Measurements from ENCODE around the gene TENM4.

Gene TENM4

DNA sequence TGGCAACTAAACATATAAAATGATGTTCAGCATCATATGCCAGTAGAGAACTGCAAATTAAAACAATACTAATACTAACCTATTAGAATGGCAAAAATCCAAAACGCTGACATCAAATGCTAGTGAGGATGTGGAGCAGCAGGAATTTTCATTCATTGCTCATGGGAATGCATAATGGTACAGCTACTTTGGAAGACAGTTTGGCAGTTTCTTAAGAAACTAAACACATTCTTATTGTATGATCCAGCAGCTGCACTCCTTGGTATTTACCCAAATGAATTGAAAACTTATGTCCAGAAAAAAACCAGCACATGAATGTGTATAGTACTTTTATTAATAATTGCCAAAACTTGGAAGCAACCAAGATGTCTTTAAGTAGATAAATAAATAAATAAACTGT, 258.0 kb downstream of the TENM4 start:
- DNase-seq (ENCODE audit: low read depth, low spot score), result peak; percentile 62

DNA sequence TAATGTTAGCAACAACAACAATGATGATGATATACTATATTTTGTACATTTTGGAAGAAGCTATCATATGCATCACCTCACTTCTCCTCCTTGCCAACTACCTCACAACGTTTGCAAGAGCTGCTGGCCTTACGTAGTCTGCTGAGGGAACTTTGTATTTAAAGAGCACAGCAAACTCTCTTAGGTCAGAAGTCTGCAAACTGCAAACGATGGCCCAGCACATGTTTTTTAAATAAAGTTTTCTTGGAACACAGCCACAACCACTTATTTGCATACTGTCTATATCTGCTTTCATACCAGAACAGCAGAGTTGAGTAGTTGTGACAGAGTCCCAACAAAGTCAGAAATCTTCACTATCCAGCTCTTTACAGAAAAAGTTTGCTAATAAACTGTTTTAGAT, 261.7 kb downstream of the TENM4 start:
- no peak for DNase-seq (ENCODE audit: low read depth, low spot score)

DNA sequence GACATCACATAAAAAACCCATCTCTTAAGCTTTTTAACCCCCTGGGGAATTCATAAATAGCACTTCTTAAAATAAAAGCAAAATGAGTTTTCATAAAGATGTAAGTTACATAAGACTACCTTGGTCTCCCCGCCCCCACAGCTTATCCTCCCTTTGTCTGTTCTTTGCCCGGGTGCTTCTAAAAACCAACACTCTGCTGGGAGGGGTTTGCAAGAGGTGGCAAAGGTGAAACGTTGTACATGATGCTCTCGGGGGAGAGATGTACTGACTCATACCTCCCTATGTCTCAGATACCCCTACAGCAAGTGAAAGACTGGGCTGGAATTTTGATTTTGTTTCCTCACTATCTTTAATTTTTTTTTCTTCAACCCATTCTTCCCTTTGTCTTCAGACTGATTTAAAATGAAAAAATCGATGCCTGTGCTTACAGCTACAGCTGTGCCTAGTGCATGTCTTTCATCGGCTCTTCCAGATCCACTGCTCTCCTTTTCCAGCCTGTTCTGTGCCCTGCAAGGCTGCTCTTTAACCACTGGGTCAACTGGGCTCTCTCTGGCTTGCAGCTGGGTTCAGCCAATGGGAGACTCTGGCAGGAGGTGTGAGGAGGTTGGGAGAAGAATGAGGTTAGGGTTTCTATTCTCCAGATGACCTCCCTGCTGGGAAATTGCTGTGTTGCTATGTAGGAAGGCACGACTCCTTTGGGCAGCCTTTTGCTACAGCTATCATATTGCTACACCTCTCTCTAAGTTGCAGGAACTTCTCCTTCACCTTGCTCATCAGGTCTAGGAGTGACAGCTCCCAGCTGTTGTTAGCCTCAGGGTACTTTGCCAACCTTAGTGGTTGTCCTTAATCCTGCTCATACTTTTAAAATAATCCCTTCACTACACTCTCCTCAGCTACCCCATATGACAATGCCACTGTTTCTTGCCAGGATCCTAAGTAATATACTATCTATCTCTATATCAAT, 266.5 kb downstream of the TENM4 start:
- DNase-seq (ENCODE audit: low read depth, low spot score), result no peak

DNA sequence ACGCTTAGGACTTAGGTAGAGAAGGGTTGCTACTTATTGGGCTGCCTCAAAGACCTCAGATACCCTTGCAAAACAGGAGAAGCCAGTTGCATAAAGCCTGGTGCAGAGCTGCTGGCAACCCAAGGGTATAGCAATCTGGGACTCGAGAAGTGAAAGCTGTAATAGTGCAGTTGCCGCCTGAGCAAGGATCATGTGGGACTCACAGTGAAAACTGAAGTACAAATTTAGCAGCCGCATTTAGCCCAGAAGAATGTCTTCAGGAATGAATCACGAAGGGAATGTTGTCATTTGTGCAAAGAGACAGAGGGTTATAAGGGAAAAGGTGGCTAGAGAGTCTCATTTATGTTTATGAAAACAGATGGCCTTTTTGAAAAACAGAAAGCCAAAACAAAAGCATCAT, 267.2 kb downstream of the TENM4 start:
- peak; percentile 75 for DNase-seq (ENCODE audit: low read depth, low spot score)

DNA sequence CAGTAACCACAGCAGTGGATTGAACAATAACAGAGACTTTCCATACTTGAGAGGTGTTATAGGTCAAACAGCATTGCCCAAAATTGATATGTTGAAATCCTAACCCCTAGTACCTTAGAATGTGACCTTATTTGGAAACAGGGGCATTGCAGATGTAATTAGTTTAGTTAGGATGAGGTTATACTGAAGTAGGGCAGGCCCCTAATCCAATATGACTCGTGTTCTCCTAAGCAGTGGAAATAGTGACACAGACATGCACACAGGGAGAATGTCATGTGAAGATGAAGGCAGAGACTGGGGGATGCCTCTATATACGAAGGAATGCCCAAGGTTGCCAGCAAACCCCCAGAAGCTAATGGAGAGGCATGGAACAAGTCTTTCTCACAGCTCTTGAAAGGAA, 270.5 kb downstream of the TENM4 start:
- no peak for DNase-seq (ENCODE audit: low read depth, low spot score)

DNA sequence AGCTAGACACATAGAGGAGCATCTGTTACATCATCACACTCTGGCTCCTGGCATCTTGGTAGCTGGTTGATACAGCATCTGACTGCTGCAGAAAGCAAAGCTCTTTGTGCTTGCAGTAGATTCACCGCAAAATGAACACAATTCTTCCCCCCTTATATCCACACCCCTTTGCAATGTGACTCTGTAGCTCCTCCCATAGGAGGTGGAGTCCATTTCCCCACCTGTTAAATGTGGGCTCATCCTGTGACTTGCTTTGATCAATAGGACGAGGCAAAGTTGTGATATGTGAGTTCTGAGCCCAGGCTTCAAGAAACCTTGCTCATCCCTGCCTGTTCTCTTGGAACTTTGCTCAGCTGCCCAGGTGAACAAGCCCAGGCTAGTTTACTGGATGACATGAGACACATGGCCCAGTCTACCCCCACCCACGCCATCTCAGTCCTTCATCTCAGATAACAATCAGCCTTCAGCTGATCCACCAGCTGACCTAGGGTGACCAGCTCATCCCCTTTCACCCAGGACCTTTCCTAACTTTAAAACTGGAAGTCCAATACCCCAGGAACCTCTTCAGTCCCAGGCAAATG, 272.2 kb downstream of the TENM4 start:
- no peak for DNase-seq (ENCODE audit: low read depth, low spot score)

DNA sequence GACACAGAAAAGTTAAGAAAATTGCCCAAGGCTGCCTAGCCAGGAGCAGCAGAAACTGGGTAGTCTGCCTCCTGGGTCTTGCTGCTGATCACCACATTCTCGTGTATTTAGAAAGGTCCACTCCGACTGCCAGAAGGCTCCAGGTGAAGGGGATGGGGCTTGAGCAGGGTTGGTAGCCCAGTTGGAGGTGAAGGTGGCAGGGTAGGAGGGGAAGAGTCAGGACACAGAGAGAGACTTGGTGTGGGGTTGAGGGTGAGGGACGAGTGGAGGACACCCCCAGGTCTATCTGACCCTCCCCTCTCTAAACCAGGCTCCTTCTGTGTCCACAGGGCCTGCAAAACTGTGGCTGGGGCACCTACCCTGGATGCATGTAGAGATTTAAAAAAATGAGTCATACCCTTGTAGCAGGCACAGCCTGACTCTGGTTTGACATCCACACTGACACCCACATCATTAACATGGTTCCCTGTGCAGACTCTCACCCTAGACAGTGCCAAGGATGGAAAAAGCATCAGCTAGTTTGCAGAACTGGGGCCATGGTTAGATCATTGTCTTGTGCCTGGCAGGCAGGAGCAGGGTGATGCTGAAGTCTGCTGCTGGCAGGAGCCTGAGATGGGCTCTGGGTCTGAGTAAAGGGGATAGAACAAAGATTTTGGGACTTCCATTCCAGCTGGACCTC, 273.2 kb downstream of the TENM4 start:
- peak; percentile 23 for DNase-seq (ENCODE audit: low read depth, low spot score)

DNA sequence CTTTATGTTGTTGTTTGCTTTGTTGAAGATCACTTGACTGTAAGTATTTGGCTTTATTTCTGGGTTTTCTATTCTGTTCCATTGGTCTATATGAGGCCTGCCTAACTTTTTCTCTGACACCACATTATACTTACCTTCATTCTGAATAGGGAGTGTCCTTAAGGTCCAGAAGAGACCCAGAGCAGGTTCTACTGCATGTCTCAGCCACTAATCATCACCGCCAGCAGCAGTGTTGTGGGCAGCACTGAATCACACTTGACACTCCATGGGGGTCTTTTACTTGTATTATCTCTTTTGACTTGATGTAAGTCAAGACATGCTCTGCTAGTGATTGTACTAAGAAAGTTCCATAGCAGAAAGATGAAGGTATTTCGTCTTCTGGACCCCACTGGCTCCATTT, 274.9 kb downstream of the TENM4 start:
- no peak for DNase-seq (ENCODE audit: low read depth, low spot score)

DNA sequence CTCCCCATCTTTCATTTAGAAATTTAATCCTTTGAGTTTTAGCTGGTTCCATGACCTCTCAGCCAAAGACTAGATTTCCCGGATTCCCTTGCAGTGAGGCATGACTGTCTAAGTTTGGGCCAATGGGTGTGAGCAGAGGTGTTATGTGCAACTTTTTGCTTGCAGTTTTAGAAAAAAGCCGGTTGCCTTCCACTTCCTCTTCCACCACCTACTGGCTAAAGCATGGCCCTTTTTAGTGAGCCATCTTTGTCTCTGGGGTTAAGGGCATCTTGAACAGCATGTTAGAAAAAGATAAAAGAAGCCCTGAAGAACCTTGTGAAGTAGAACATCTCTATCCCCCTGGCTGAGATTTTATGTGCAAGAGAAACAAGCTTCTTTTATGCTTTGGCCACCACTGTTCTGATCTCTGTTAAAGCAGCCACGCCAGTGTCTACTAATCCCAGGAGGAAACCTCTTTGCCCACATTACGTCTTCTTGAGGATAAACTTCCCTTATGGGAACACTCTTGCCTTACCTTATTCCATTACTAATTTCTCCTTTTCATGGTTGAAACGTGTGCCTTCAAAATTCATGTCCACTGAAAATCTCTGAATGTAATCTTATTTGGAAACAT, 279.9 kb downstream of the TENM4 start:
- DNase-seq (ENCODE audit: low read depth, low spot score), result no peak

DNA sequence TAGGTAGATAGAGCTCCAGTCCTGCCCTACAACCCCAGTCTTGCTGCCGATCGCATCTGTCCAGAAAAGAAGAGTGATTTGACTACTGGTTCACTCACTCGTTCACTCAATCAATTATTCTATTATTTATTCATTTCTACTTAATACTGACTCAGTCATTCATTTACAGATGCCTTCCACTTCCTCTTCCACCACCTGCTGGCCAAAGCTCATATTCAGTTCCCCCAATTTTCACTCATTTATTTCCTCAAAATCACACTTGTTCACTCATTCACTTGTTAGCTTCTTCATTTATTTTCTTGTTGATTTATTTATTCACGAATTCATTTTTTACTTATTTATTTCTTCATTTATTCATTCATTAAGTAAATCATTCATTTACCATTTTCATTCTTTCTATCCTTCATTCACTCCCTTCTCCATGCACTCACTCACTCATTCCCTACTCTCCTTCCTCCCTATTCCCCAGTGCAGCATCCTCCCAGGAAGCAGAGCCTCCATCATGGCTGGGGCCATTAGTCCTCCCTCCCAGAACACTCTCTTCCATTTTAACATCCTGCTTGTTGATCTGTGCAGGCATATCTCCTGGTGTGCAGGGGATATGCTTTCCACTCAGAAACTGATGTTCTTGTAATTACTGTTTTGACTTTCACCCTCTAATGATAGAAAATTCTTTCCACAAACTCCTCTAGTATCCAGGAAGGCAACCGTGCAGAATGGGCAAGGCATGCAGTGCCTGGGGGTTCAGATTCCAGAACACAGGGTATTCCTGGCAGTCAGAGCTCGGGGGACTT, 281.0 kb downstream of the TENM4 start:
- DNase-seq (ENCODE audit: low read depth, low spot score), result no peak

DNA sequence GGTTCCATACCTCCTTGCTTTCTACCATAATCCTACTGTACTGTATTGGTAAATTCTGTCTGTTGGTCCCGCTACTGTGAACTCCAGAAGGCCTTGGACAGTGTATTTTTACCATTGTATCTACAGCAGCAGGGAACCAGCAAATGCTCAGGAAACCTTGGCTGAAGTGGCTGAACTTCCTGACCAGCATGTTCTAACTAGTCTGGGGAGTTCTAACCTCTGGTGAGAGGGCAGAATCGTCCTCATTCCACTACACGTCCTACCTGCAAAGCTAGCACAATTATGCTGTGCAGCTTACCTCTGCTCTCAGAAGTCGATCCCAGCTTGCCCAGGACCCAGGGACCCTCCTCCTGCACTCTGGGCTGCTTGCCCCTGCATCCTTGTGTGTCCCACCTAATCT, 283.1 kb downstream of the TENM4 start:
- DNase-seq (ENCODE audit: low read depth, low spot score), result no peak

DNA sequence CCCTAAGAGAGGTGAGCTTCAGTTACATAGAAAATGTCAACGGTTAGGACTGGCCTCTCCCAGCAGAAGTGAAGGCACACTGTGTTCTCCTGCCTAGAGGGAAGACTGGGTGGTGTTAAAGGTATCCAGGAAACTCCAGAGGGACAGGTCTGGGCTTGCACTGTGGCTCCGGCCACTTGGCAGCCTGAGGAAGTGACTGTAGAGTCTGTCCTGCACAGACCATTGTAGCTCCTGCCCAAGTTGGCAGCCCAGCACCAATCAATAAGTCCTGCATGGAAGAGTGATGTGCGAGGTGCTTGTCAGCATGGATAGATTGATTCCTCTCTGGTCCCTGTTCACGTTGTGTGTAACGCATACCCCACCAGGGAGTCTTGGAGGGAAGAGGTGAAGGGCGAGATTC, 284.8 kb downstream of the TENM4 start:
- DNase-seq (ENCODE audit: low read depth, low spot score), result no peak

DNA sequence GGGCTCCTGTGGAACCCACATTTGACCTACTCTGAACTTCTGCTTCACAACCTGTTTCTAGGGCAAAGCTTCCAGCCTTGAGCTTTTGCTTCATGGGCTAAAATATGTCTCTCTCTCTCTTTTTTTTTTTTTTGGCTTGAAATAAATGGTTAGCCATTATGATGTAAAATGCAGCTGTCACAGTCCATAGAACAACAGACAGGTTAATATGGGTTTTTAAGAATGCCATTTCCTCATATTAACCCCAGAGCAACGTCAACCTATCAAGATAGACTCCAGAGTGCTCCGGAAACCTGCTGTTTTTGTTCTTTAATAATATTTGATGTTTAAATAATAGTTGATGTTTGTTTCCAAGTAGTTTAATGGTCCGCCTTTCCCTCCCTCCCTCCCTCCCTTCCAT, 285.6 kb downstream of the TENM4 start:
- DNase-seq (ENCODE audit: low read depth, low spot score), result no peak

DNA sequence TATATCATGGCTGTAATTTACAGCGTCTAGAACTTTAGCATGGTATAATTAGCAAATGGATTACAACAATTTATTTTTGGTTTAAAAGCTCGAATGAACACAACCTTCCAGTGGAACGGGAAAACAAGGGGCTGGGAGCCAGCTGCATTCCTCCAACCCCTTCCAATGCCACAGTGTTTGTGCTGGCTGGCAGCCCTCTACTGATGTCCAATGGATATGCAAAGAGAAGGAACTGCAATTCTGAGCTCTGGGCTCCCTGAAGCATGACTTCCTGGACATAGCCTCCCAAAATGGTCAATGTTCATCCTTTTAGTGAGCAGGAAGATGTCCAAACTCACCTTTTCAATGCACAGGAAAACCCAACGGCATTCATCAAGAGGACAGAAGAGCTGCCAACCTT, 288.3 kb downstream of the TENM4 start:
- peak; percentile 90 for DNase-seq (ENCODE audit: low read depth, low spot score)

DNA sequence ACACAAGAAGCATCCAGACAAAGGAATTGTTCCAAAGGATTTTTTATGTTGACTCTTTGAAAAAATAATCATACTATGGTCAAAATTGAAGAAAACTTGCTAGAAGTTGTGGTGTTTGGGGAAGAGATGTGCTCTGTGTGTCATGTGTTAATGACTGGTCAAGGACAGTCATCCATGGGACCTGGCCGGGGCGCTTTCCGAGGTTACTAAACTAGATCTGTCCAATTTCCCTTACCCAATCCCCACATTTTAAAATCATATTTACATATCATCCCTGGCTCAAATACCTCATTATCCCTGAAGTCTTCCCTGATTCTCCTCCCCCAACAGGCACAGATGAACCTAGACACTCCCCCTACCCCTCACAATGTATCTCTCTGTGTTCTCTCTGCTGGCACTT, 289.4 kb downstream of the TENM4 start:
- DNase-seq (ENCODE audit: low read depth, low spot score), result no peak

DNA sequence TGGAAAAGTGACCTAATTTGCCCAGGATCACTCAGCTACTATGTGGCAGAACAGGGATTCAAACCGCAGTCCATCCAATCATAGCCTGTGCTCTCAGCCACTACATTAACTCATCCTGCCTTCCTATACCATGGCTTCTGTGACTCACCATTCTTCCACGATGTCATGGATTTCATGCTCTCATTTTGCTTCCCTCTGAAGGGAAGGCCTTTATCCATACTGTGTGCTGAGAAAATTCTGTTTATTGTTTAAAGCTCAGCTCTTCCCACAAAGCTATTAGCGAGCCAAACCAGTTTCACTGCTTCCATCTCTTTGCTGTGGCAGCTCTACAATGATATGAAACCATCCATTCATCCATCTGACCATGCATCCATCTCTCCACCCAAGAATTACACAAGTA, 289.9 kb downstream of the TENM4 start:
- peak; percentile 56 for DNase-seq (ENCODE audit: low read depth, low spot score)

DNA sequence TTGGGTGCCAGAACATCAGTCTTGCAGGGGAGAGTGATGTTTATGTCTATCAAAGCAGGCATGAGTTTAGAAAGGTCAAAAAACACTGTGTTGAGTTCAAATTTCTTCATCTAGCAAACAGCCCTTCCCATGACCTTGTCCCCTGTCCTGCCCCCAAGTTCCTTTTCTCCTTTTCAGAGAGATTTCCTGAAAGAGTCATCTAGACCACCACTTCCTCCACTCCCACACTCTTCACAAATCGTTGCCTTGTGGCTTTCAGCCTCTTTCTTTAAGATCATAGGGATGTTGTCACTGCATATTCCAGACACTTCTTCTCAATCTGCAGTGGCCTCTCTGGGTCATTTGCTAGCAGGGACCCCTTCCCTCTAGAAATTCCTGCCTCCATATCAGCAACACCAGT, 290.5 kb downstream of the TENM4 start:
- DNase-seq (ENCODE audit: low read depth, low spot score), result no peak

DNA sequence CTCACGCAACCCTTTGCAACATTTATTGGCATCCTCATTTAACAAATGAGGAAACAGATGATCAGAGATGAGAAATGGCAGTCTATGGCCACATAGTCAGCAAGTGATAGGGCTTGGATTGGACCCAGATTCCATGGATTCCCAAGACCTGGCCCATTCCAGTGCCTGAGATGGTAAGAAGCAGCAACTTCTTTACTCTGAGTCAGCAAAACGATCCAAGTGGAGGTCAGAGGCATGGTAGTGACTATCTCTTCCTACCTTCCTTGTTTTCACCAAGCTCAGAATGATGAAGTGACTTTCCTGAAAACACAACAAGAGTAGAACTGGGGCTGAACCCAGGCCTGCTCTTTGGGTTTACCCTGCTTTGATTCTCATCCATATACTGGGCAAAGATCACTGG, 293.1 kb downstream of the TENM4 start:
- DNase-seq (ENCODE audit: low read depth, low spot score), result no peak

DNA sequence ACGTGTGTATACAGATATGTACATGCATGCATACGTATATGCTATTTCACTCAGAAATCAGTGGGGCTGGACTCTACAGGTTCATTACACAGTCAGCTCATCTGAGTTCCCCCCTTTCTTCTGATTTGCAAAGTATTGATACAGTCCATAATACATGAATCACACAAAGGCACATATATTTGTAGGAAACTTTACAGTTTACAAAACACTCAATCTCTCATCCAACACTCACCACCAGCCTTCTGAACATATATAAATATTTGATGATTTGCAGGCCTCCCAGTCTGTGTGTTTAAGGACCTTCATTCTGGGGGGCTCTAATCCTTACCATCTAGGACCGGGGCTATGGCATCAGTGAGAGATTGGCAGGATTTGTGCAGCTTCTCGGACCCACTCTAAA, 293.8 kb downstream of the TENM4 start:
- DNase-seq (ENCODE audit: low read depth, low spot score), result no peak

DNA sequence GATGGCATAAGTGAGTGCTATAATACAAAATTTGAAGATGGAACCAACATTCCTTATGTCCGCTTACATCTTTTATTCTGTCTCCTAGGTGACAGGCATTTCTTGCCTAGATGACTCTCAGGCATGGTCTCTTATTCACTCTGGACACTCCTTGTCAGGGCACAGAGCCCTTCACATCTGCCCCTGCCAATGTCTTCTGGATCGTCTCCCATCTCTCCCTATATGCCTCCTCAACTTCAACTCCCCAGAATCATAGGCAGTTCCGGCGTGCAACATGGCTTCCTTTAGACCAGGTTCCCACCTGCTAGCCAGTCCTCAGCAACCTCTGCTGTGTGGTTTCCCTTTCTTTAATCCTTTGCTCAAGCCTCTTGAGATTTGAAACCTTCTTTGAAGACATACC, 300.9 kb downstream of the TENM4 start:
- no peak for DNase-seq (ENCODE audit: low read depth, low spot score)

DNA sequence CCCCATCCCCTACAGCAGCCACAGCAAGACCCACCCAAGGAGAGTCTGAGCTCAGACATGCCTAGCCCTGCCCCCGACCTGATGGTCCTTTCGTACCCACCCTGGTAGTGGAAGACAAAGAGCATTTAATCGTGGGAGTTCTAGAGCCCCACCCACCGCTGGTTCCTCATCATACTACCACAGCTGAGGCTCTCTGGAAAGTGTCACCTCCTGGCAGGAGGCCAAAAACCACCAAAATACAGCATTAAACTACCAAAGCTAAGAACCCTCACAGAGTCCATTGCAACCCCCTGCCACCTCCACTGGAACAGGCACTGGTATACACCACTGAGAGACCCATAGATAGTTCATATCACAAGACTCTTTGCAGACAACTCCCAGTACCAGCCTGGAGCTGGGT, 311.1 kb downstream of the TENM4 start:
- DNase-seq (ENCODE audit: low read depth, low spot score), result no peak

DNA sequence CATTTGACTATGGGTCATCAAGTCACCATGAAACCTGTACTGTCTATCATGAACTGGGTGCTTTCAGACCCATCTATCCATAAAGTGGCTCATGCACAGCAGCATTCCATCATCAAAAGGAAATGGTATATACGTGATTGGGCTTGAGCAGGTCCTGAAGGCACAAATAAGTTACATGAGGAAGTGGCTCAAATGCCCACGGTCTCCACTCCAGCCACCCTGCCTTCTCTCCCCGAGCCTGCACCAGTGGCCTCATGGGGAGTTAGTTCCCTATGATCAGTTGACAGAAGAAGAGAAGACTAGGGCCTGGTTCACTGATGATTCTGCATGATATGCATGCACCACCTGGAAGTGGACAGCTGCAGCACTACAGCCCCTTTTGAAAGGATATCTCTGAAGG, 312.5 kb downstream of the TENM4 start:
- DNase-seq (ENCODE audit: low read depth, low spot score), result no peak

Measured in astrocyte of the hippocampus (primary cell).